GM18868 (cell line): ENCODE measurements around the gene SPAG16.

Experiments used
- ATAC-seq: cut with Tn5 transposase; IDR thresholded peaks from one replicate; pipeline ENCODE4 v1.9.1; 2021; ENCODE audit warnings: mild to moderate bottlenecking, moderate library complexity; ENCODE audit not compliant: unreplicated experiment

Gene SPAG16

DNA sequence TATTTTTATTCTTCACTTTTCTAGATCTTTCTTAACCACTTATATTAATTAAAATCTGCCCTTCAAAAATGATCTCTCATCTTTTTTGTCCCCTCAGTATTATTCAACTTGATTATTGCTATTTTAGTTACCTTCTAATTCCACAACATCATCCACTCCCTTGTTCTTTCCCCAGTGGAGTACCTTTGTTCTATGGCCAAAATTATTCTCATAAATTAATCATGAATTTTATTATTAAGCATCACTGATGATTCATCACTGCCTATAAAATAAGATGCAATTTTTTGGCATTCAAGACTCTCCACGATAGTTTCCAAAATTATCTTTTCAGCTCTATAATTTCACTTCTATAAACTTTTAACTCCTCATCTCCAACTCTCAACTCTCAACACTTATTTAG lies 505.7 kb downstream of the SPAG16 start:
- ATAC-seq: no peak

DNA sequence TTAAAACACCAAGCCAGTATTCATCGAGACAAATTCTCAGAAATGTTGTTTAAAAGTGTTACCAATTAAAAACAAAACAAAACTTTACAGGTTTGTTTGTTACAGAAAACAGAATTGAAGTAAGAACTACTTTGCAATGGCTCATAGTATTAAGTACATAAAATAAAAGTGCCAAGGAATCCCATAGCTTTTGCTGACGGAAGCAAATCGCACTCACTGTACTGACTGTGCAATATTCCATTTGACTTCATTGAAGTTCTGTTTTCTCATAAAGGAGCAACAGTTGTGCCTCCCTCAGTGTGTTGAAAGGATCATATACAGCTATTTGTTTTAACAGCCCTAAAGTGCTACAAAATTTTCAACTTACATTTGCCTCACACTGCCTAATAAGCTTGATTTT lies 507.8 kb downstream of the SPAG16 start:
- ATAC-seq: no peak

DNA sequence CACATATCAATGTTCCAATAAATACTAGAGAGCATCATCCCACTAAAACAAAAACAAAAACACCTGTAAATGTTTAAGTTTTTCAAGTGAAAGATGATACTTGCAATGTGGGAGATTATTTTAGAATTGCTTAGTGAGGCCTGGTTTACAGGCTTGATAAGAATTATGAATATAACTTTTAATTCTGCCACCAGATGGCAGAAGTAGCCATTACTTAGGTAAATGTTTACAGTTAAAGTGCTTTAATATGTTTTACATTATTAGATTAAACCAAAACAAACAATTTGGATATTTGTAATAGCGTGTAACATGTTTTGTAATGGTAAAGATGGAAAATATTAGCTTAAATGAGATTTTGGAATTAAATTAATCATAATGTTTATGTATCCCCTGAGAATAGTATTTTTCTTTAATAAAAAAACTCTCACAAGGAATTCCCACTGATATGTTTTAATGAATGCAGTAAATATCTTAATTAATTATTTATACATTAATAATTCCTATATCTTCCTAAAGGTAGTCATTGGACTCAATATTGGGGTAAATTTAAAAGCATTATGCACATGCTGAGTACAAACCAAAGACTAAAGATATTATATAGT lies 522.0 kb downstream of the SPAG16 start:
- no peak for ATAC-seq

DNA sequence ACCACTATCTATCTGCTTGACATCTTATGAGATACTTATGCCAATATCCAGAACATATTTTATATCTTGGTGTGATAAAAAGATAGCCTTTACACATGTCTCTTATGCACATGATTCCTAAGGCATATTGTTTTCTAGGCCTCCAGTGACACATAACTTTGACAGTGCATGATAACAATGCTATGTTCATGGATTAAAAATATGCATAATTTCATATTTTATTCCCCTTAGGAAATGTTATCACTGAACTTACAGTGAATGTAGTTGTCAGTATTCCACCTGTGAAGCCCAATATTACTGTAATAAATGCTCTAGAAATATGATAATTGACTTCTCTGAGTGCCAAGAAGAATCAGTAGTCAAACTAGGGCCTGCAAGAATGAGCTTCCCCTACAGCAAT lies 532.3 kb downstream of the SPAG16 start:
- no peak for ATAC-seq

DNA sequence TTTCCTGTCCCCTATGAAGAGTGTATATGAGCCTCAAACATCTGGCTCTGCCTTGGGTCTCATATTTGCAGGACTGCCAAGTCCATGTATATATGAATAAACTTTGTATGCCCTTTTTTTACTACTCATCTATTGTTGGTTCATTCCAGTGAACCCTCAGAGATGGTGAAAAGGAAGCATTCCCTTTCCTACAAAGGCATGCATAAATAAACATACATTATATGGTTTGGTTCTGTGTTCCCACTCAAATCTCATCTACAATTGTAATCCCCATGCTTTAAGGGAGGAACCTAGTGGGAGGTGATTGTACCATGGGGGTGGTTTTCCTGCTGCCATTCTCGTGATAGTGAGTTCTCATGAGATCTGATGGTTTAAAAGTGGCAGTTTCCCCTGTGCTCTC lies 534.2 kb downstream of the SPAG16 start:
- no peak for ATAC-seq

DNA sequence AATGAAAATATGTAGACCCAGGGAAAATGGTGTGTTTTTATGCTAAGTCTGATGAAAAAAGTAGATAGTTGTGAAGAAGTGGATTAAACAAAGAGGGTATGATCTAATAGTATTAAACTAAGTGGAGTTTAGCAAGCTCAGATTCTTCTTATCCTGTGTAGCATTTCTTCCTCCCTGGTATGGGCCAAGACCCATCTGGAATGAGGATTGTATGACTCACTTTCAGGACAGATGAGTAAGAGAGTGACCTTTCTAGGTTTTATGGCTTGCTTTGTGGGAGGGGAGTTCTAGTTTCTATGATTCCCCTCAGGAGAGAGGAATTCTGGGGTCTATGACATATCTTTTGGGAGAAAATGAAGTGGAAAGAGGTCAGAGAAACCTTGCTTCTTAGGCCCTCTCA lies 550.1 kb downstream of the SPAG16 start:
- no peak for ATAC-seq

DNA sequence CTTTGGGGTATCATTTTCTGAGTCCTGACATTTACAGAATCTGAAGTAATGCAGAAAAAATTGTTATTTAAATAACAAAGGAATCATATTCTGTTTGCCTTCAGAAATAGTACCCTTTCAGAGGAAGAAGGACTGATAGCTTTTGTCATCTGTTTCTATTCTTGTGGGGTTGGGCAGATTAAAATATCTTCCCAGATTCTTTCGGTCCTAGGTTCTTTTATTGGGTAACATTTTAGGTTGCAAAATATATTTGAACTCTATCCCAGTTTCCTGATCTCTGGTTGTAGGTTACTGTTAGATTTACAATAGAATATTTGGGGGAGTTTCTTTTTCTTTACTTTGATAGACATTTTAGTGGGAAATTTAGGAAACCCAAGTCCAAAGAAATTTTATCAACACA lies 550.5 kb downstream of the SPAG16 start:
- ATAC-seq: no peak

DNA sequence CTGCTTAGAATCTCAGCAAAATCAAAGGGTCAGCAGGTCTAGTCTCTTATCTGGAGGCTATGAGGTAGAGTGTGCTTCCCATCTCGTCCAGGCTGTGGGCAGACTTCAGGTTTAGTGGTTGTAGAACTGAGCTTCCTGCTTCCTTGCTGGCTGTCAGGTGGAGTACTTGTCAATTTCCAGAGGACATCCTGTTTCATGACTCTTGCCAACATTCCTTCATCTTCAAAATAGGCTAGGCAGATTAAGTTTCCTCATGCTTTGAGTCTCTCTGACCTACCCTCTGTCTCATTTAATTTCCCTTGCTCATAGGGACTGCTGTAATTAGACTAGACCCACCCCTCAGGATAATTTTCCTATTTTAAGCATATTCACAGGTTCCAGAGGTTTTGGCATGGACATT lies 562.6 kb downstream of the SPAG16 start:
- no peak for ATAC-seq

DNA sequence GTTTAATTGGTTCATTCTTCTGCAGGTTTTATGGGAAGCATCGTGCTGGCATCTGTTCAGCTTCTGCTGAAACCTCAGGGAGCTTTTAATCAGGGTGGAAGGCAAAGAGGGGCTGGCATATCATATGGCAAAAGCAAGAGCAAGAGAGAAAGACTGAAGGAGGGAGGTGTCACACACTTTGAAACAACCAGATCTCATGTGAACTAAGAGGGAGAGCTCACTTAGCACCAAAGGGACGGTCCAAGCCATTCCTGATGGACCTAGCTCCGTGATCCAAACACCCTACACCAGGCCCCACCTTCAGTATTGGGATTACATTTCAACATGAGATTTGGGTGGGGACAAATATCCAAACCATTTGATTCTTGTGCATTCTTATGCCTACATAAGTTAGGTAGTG lies 563.1 kb downstream of the SPAG16 start:
- no peak for ATAC-seq

DNA sequence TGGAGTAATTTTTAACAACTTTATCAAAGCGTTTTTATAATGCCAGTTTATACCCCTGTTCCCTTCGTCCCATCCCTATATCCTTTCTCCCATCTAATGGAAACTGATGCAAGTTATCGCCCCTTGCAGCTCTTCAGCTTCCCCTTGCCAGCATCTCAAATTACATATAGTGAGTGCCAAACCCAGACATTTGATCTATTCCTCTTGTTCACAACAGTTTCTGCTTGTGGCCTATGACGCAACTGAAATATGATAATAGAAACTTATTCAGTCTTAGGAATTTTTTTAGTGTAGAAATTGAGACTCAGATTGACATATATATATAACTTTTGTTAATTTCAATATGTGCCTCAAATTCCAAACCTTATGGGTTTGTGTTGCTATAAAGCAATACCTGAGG lies 564.4 kb downstream of the SPAG16 start:
- ATAC-seq: no peak

DNA sequence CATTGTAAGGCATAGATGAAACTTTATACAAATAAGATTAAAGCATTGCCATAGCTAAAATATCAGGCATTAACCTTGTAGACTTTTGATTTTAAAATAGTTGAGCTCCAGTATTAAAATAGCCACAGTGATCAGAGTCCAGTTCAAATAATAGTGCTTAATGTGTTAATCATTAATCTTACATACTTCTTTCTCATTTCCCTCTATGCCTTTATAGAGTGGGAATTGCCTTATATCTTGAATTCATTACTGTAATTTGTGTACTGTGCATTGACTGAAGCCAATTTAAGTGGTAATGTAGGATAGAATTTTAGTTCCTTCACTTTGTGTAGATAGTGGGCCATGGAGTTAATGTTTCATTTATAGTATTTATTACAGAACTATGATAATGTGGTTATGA lies 577.4 kb downstream of the SPAG16 start:
- no peak for ATAC-seq

DNA sequence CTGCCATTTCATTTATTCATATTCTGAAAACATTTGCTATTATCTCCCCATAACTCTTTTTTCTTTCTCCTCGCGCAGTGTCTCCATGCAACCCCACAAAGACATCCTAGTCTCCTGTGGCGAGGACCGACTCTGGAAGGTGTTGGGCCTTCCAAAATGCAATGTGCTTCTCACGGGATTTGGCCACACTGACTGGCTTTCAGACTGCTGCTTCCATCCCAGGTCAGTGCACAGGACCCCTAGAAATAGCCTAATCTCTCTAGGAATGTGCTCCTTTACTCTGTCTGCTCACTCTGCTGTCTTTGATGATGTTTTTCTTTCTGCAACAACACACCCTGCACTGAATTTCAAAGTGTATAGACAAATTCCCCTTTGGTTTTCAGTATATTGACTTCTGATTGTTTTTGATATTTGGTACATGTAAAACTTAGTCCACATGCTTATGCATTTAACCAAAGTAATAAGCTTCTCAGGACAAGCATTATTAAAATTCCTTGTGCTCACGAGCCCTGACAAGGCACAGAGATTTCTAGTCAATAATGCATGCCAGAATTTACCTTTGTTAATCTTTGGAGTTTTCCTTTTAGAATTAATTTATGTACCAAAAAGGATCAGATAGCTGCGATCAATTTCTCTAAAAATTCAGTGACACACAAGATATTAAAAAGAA lies 578.3 kb downstream of the SPAG16 start:
- ATAC-seq: no peak

DNA sequence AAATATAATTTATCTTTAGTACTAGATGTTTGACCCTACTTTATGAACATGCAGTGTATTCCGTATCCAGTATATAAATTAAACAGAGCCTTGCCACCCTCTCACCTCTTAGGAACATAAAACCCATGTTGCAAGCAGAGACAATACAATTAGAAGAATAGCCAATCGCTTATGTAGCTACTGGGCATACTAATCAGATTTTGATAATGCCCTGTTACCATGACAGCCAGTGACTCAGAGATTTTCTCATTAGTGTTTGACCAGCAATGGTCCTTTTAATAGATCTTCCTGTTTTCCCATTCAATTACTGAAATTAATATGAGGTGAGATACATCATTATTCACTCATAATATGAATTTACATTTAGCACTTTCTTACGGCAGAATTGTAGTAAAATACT lies 579.3 kb downstream of the SPAG16 start:
- no peak for ATAC-seq

DNA sequence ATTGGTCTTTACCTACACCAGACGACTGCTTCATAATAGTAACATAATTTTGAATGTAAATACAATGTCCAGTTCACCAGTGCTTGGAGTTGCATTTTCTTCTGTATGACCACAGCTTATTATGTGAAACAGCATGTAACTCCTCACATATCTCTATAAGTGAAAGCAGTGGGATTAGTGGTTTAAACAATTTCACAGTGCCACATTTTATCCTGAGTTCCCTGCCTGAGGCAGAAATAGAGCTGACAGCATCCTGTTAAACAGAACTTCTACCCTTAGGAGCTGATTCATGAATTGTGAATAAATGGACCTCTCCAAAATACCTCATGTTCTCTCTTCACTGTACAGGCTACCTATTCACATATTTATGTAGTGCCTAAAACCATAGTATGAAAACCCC lies 584.3 kb downstream of the SPAG16 start:
- ATAC-seq: no peak

DNA sequence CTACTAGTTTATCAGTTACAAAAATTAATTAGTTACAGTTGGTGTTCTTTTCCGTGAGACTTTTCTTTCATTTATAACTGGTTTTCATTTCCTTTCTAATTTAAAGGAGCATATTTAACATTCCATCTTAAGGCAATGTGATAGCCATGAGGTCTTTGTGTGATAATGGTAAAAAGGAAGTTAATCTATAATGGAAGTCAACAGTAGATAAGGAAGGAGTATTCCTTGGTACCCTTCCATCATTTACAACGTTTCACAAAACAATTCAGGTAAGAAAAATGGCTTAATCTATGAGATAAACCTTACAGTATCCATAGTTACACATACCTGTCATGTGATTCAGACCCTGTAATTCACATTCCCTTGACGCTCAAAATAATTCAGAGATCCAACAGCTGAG lies 601.2 kb downstream of the SPAG16 start:
- no peak for ATAC-seq

DNA sequence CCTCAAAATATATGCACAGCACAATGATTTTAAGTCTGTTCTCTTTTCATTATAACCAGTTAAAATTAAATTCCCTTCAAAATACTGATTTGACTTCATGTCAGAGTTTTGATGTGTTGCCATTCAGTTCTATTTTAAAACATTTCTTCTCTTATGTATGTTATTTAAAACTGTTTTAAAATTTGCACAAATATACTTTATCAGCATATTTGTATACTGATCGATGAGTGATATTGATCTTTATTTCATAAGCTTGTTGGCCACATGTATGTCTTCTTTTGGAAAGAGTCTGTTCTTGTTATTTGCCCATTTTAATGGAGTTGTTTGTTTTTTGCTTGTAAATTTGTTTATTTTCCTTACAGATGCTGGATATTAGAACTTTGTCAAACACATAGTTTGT lies 630.2 kb downstream of the SPAG16 start:
- ATAC-seq: no peak

DNA sequence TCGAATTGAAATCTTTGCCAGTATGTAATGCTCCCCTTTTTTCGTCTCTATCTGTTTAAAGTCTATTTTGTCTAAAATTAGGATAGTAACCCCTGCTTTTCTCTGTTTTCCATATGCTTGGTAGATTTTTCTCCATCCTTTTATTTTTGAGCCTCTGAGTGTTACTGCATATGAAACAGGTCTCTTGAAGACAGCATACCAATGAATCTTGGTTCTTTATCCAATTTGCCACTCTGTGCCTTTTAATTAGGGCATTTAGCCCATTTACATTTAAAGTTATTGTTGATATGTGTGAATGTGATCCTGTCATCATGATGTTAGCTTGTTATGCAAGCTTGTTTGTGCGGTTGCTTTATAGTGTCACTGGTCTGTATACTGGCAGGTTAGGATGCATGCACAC lies 635.8 kb downstream of the SPAG16 start:
- ATAC-seq: no peak

DNA sequence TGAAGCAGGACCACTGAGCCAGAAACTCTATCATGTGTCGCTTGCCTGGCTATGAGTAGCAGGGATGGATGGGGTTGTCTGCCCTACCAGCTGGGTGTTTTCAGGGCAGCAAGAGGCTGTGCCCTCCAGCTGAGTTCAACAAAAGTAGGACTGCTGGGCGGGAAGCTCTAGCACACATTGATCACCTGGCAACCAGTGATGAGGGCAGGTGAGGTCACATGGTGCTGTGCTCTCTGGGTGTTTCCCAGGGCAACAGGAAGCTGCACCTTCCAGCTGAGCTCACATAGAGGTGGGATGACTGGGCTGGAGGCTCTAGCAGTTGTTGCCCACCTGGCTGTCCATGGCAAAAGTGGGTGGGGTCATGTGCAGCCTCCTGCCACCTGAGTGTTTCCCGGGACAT lies 639.3 kb downstream of the SPAG16 start:
- no peak for ATAC-seq

DNA sequence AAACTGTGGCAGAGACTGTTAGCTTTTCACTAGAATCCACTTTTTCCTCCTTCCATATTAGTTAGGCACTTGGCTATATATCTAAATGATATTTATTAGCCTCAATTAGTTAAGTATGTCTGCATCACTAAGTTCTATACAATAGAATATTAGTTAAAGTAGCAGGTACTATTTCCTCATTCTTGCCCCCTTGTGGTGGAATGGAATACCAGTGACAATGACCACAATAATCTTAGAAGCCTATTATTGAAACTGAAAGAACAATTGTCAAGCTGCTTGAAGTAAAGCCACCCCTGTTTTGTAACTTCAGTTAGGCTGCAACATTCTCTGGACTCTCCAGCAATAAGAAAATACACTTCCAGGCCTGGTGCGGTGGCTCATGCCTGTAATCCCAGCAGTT lies 650.3 kb downstream of the SPAG16 start:
- peak; percentile 99 for ATAC-seq

DNA sequence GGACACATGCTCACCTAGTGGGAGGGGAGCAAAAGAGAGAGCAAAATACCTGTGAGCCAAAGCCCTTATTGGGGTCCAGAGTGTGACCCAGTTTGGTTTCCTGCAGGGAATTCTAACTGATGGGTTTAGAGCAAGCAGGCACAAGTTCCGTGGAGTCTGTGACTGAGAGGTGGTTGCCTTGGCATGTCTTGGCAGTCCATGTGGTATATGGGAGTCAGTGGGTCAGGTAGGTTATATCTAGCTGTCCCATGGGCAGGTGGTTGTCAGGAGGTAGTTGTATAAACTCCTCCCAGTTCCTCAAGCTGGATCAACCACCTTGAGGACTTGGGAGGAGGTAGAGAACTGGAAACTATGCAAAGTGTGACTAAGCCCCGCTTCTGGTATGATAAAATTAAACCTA lies 673.8 kb downstream of the SPAG16 start:
- ATAC-seq: no peak

DNA sequence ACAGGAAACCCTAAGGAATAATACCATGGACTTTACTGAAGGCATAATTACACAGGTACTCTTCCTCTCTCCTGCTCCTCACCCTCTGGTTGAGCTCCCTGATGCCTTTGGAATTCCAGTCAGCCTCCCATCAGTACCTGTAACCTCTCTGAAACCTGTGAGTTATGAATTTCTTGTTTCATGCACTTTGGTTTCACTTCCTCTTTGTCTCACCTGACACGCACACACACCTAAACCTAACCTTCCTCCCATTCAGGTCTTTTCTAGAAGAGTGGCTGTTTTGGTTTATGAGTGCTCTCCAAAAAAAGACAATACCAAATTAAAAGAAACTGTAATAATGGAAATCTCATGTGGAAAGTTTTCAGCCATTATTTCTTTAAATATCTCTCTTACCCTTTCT lies 675.3 kb downstream of the SPAG16 start:
- peak; percentile 70 for ATAC-seq

DNA sequence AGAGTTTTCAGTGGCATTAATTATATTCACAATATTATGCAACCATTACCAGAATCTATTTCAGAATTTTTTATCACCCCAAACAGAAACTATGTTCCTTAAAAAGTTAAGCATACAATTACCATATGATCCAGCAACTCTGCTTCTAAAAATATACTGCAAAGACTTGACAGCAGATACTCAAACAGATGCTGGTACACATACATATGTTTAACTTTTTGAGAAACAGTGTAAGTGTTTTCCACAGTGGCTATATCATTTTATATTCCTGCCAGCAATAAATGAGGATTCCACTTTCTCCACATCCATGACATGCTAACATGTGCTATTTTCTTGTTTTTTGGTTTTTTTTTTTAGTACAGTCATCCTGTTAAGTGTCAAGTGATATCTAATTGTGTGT lies 687.3 kb downstream of the SPAG16 start:
- ATAC-seq: no peak

DNA sequence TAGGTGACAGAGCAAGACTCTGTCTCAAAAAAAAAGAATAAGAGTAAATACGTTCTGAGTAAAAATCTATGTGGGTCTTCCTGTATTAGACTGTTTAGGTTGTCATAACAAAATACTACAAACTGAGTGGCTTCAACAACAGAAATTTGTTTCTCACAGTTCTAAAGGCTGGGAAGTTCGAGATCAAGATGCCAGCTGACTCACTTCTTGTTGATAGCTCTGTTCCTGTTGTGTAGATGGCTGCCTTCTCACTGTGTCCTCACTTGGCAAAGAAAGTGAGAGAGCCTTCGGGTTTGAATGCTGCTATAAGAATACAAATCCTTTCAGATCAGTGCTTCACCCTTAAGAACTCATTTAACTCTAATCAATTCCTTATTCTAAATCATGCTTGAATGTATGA lies 696.6 kb downstream of the SPAG16 start:
- ATAC-seq: no peak
